SK-N-MC (cell line): ENCODE results near the gene PARP15.

Experiments
- EZH2 ChIP-seq: fragments of 200-600 bp; sonication (generic); IDR thresholded peaks from one replicate; pipeline ENCODE4 v1.6.1; 2017; ENCODE audit warnings: antibody characterized with exemption
- POLR2AphosphoS5 ChIP-seq: IDR thresholded peaks from 2 replicates; pipeline ENCODE4 v1.6.1; 2012; ENCODE audit warnings: mild to moderate bottlenecking, low read depth, low read length, borderline replicate concordance

- TF ChIP-seq POLR2AphosphoS5 (no peak), EZH2 (no peak)
Observed at GRCh38 chr3:122580470-122580869, 3.0 kb downstream of the PARP15 start.
